Right cardiac atrium (tissue), 5 donors: ENCODE data around the gene HOXC4. TPM values are rescaled to one million over a fixed set of nuclear protein-coding genes. Genes with fewer than 3 reads are reported as not detected.
A peak's percentile ranks its signal among the peaks of the same experiment; 100 is the strongest.

ENCODE experiments used
- ATAC-seq, 2 donors: fragments of 200-7000 bp; cut with Tn5 transposase; one replicate each; pipeline versions ENCODE4 v1.8.0 to v1.9.1; 2020; ENCODE audit warnings: moderate library complexity in 2 of 2, mild to moderate bottlenecking in 1 of 2
- DNase-seq, 3 donors: peaks; one replicate each; pipeline ENCODE4 v3.0.0-alpha.2; 2020
- H3K27ac ChIP-seq: one replicate; pipeline ENCODE4 v1.5.1; 2013; ENCODE audit warnings: mild to moderate bottlenecking, low read length, control low read depth, moderate library complexity
- H3K27me3 ChIP-seq: one replicate; pipeline ENCODE4 v1.6.1; 2013; ENCODE audit not compliant: control insufficient read depth, insufficient read depth
- H3K4me1 ChIP-seq: one replicate; pipeline ENCODE4 v1.6.1; 2013; ENCODE audit warnings: low read length; ENCODE audit not compliant: control insufficient read depth, insufficient read depth
- H3K4me3 ChIP-seq: one replicate; pipeline ENCODE4 v1.5.1; 2013; ENCODE audit warnings: low read length, control low read depth
- H3K9me3 ChIP-seq: one replicate; pipeline ENCODE4 v1.6.1; 2013; ENCODE audit warnings: low read length; ENCODE audit not compliant: control insufficient read depth
- WGBS: extraction: QIAGEN DNeasy Blood & Tissue Kit; methylation state at CpG from one replicate; pipeline ENCODE4 v1.1.7; 2013; 5-methylcytosine and 5-hydroxymethylcytosine counted together
- intact Hi-C, 4 donors: fragments of 100-400 bp; cut with DNase I; formaldehyde crosslinking; loops; one replicate each; pipeline versions ENCODE4 v1.11.0 to v1.14.0; 2022 to 2023
- polyA plus RNA-seq: library from polyadenylated mRNA; stranded (reverse); fragments of 200-250 nt; gene quantifications from one replicate; pipeline ENCODE4 v1.2.3, GENCODE V29; 2013
- total RNA-seq, 4 donors: library from RNA; stranded (reverse); fragmentation: NEBNext Ultra II Directional; extraction: Animal tissue kit (Norgen Biotek cat#: 25700); gene quantifications; one replicate each; pipeline ENCODE4 v1.2.1, GENCODE V29; 2021
- donor health status: healthy with polysubstance abuse.
- donor health status: DM: no; HTN: yes; CAD: no.
- donor health status: DM: no; HTN: no; CAD: no.
- donor health status: DM: no; HTN: yes; CAD: no; lungs with severe emphysema.
- donor health status: DM: yes; HTN: yes; CAD: no.

Gene HOXC4
- total and polyA plus RNA-seq, 5 donors: 0.14 to 0.37 (median 0.33) TPM; not detected in 1

GRCh38 chr12:54016478-54016964 is 37.1 kb upstream of the HOXC4 start:
- Histone ChIP-seq H3K4me1 (no peaks in the 10 kb centered on the region), H3K27me3 (no peaks in the 10 kb centered on the region)

GRCh38 chr12:54017027-54017788 is 36.4 kb upstream of the HOXC4 start:
- intact Hi-C loops: loop anchor here in 1 of 4 donors (10.0 kb wide), 1 partner anchor 348 kb away; the partner anchor contains the start of gene GPR84
- ATAC-seq (peak; percentile 17 to 41), DNase-seq (no peak)
- Histone ChIP-seq H3K4me3 (peak overlapping the region; percentile 53), H3K9me3 (no peaks in the 10 kb centered on the region), H3K27me3 (no peaks in the 10 kb centered on the region), H3K4me1 (no peaks in the 10 kb centered on the region), H3K27ac (no peak overlapping the region)
- 4% methylated on average over 24 of the region's 24 CpGs for WGBS

More at GRCh38 chr12:54016478-54016964, 37.1 kb upstream of the HOXC4 start:
- H3K27ac ChIP-seq: no peak overlapping the region
- ATAC-seq: no peak
- 5% methylated on average over 25 of the region's 25 CpGs for WGBS
- intact Hi-C loops: loop anchor here in 1 of 4 donors (10.0 kb wide), 1 partner anchor 348 kb away; the partner anchor contains the start of gene GPR84
- no peaks in the 10 kb centered on the region for H3K9me3 ChIP-seq
- no peak for DNase-seq
- peak overlapping the region; percentile 53 for H3K4me3 ChIP-seq

- DNase-seq (peak; percentile 66 to 90 (median 86)), ATAC-seq (peak; percentile 83 to 88)
- Histone ChIP-seq H3K9me3 (no peaks in the 10 kb centered on the region), H3K4me3 (peak overlapping the region; percentile 53), H3K27me3 (no peaks in the 10 kb centered on the region), H3K4me1 (no peaks in the 10 kb centered on the region), H3K27ac (peak overlapping the region; percentile 20)
- 7% methylated on average over 34 of the region's 34 CpGs for WGBS
- intact Hi-C loops: loop anchor here in 1 of 4 donors (10.0 kb wide), 1 partner anchor 347 kb away; the partner anchor contains the start of gene GPR84
These were observed 35.7 kb upstream of the HOXC4 start for GRCh38 chr12:54017878-54018467.

- ATAC-seq (no peak), DNase-seq (peak in 2 of 3 donors; percentile 68 to 69)
- 41% methylated on average over 29 of the region's 29 CpGs for WGBS
- no peak overlapping the region for H3K27ac ChIP-seq
- H3K4me3 ChIP-seq: peak overlapping the region; percentile 53
- H3K27me3 ChIP-seq: no peaks in the 10 kb centered on the region
- intact Hi-C loops: loop anchor here in 1 of 4 donors (10.0 kb wide), 1 partner anchor 346 kb away; the partner anchor contains the start of gene GPR84
- no peaks in the 10 kb centered on the region for H3K4me1 ChIP-seq
- H3K9me3 ChIP-seq: no peaks in the 10 kb centered on the region
These were observed 35.1 kb upstream of the HOXC4 start for GRCh38 chr12:54018468-54018984.

- intact Hi-C loops: loop anchor here in 1 of 4 donors (10.0 kb wide), 1 partner anchor 346 kb away; the partner anchor contains the start of gene GPR84
- DNase-seq (no peak), ATAC-seq (no peak)
- Histone ChIP-seq H3K27me3 (no peaks in the 10 kb centered on the region), H3K4me1 (no peaks in the 10 kb centered on the region), H3K4me3 (no peak overlapping the region), H3K9me3 (no peaks in the 10 kb centered on the region), H3K27ac (no peak overlapping the region)
- WGBS: 41% methylated on average over 43 of the region's 43 CpGs
These were observed 34.4 kb upstream of the HOXC4 start for GRCh38 chr12:54019091-54019811.

GRCh38 chr12:54019924-54020590 is 33.6 kb upstream of the HOXC4 start:
- 33% methylated on average over 10 of the region's 10 CpGs for WGBS
- H3K27me3 ChIP-seq: no peaks in the 10 kb centered on the region
- no peak overlapping the region for H3K4me3 ChIP-seq
- H3K4me1 ChIP-seq: no peaks in the 10 kb centered on the region
- H3K9me3 ChIP-seq: no peaks in the 10 kb centered on the region
- DNase-seq (no peak), ATAC-seq (peak; percentile 53)
- H3K27ac ChIP-seq: peak overlapping the region; percentile 38
- intact Hi-C loops: loop anchor here in 1 of 4 donors (10.0 kb wide), 1 partner anchor 345 kb away; the partner anchor contains the start of gene GPR84

GRCh38 chr12:54020591-54021405 is 32.8 kb upstream of the HOXC4 start:
- intact Hi-C loops: no loop called here
- no peak overlapping the region for H3K27ac ChIP-seq
- no peaks in the 10 kb centered on the region for H3K9me3 ChIP-seq

GRCh38 chr12:54021432-54022013 is 32.1 kb upstream of the HOXC4 start:
- no peaks in the 10 kb centered on the region for H3K9me3 ChIP-seq
- ATAC-seq: no peak

More at GRCh38 chr12:54020591-54021405, 32.8 kb upstream of the HOXC4 start:
- H3K4me3 ChIP-seq: no peak overlapping the region
- H3K27me3 ChIP-seq: no peaks in the 10 kb centered on the region
- H3K4me1 ChIP-seq: no peaks in the 10 kb centered on the region
- ATAC-seq: no peak
- no peak for DNase-seq
- 58% methylated on average over 23 of the region's 23 CpGs for WGBS

More at GRCh38 chr12:54021432-54022013, 32.1 kb upstream of the HOXC4 start:
- WGBS: 43% methylated on average over 16 of the region's 16 CpGs
- Histone ChIP-seq H3K4me1 (no peaks in the 10 kb centered on the region), H3K27me3 (no peaks in the 10 kb centered on the region), H3K27ac (no peak overlapping the region), H3K4me3 (no peak overlapping the region)
- DNase-seq: no peak
- intact Hi-C loops: no loop called here
